Vagina (tissue), 2 donors: Measurements from ENCODE around the gene IL17RA.

Experiments used
- CTCF ChIP-seq, 3 experiments: fragments of 450-650 bp in 2 of 3; fragments of 200-600 bp in 1 of 3; sonication (generic) in 1 of 3; IDR thresholded peaks; one replicate each; pipeline ENCODE4 v1.5.1; 2017 to 2019; ENCODE audit warnings: antibody characterized with exemption in 3 of 3, mild to moderate bottlenecking in 2 of 3, moderate library complexity in 2 of 3
- POLR2A ChIP-seq, 2 donors: fragments of 450-650 bp; IDR thresholded peaks; one replicate each; pipeline ENCODE4 v1.6.1; 2017; ENCODE audit warnings: antibody characterized with exemption in 2 of 2, mild to moderate bottlenecking in 2 of 2, moderate library complexity in 2 of 2
- POLR2AphosphoS5 ChIP-seq, 2 donors: sonication (generic); formaldehyde crosslinking; IDR thresholded peaks; one replicate each; pipeline ENCODE4 v1.9.0; 2017; ENCODE audit warnings: antibody characterized with exemption in 2 of 2, mild to moderate bottlenecking in 2 of 2, low read depth in 1 of 2; ENCODE audit not compliant: insufficient read depth in 1 of 2

- TF ChIP-seq CTCF (IDR thresholded peaks at IDR 0.05): no peak
- TF ChIP-seq POLR2A (IDR thresholded peaks at IDR 0.05): no peak
- TF ChIP-seq POLR2AphosphoS5 (IDR thresholded peaks at IDR 0.05; ENCODE audit: insufficient read depth in 1 of 2, low read depth in 1 of 2): no peak
These were observed 32.0 kb downstream of the IL17RA start for GRCh38 chr22:17116572-17117330.
